Measurements from ENCODE around the gene SHMT2. TPM values are rescaled to one million over a fixed set of nuclear protein-coding genes. Genes with fewer than 3 reads are reported as not detected.

SHMT2 gene
- polyA plus RNA-seq, 4 donors, result 22.8 to 150 (median 51.5) TPM

GRCh38 chr12:57260366-57260765 is 30.9 kb downstream of the SHMT2 start:
- Histone ChIP-seq H3K36me3 (ENCODE audit: control insufficient read depth in 3 of 3, insufficient read depth in 2 of 3, low read depth in 1 of 3, low read length in 3 of 3) (peaks cover 11 to 47% (median 21%) of the 10 kb centered on the region in 3 donors), H3K27ac (ENCODE audit: low read depth in 1 of 3, low read length in 2 of 3) (no peak overlapping the region), H3K4me3 (ENCODE audit: low read depth in 1 of 3, low read length in 3 of 3) (no peak overlapping the region), H3K9me3 (ENCODE audit: control insufficient read depth in 2 of 2, insufficient read depth in 1 of 2, low read depth in 1 of 2, low read length in 1 of 2) (no peaks in the 10 kb centered on the region), H3K4me1 (ENCODE audit: control insufficient read depth in 3 of 3, insufficient read depth in 2 of 3, low read depth in 1 of 3, low read length in 2 of 3) (no peaks in the 10 kb centered on the region), H3K27me3 (ENCODE audit: control insufficient read depth in 3 of 3, insufficient read depth in 3 of 3, low read length in 3 of 3) (no peaks in the 10 kb centered on the region)
- no peak for FAIRE-seq
- whole genome bisulfite sequencing, 3 donors, result 89 to 96% (median 94%) methylated on average over 4 of the region's 4 CpGs
- no peak for DNase-seq

- Histone ChIP-seq H3K27ac (ENCODE audit: low read depth in 1 of 3, low read length in 2 of 3) (no peak overlapping the region), H3K36me3 (ENCODE audit: control insufficient read depth in 3 of 3, insufficient read depth in 2 of 3, low read depth in 1 of 3, low read length in 3 of 3) (peaks cover 7 to 44% (median 17%) of the 10 kb centered on the region in 3 donors), H3K27me3 (ENCODE audit: control insufficient read depth in 3 of 3, insufficient read depth in 3 of 3, low read length in 3 of 3) (no peaks in the 10 kb centered on the region), H3K4me3 (ENCODE audit: low read depth in 1 of 3, low read length in 3 of 3) (no peak overlapping the region), H3K4me1 (ENCODE audit: control insufficient read depth in 3 of 3, insufficient read depth in 2 of 3, low read depth in 1 of 3, low read length in 2 of 3) (no peaks in the 10 kb centered on the region), H3K9me3 (ENCODE audit: control insufficient read depth in 2 of 2, insufficient read depth in 1 of 2, low read depth in 1 of 2, low read length in 1 of 2) (no peaks in the 10 kb centered on the region)
- no peak for DNase-seq
- 60 to 69% (median 62%) methylated on average over 2 of the region's 2 CpGs for WGBS, 3 donors
- FAIRE-seq, result no peak
Observed at GRCh38 chr12:57261428-57261865, 31.9 kb downstream of the SHMT2 start.

- Histone ChIP-seq H3K9me3 (ENCODE audit: control insufficient read depth in 2 of 2, insufficient read depth in 1 of 2, low read depth in 1 of 2, low read length in 1 of 2) (no peaks in the 10 kb centered on the region), H3K27me3 (ENCODE audit: control insufficient read depth in 3 of 3, insufficient read depth in 3 of 3, low read length in 3 of 3) (no peaks in the 10 kb centered on the region), H3K27ac (ENCODE audit: low read depth in 1 of 3, low read length in 2 of 3) (no peak overlapping the region), H3K36me3 (ENCODE audit: control insufficient read depth in 3 of 3, insufficient read depth in 2 of 3, low read depth in 1 of 3, low read length in 3 of 3) (peaks cover 9 to 43% (median 20%) of the 10 kb centered on the region in 3 donors), H3K4me3 (ENCODE audit: low read depth in 1 of 3, low read length in 3 of 3) (no peak overlapping the region), H3K4me1 (ENCODE audit: control insufficient read depth in 3 of 3, insufficient read depth in 2 of 3, low read depth in 1 of 3, low read length in 2 of 3) (no peaks in the 10 kb centered on the region)
- FAIRE-seq (no peak), DNase-seq (no peak)
- WGBS, 3 donors, result 80 to 90% (median 88%) methylated on average over 3 of the region's 3 CpGs
Observed at GRCh38 chr12:57262126-57262822, 32.8 kb downstream of the SHMT2 start.

GRCh38 chr12:57263096-57263495 is 33.6 kb downstream of the SHMT2 start:
- Histone ChIP-seq H3K27ac (ENCODE audit: low read depth in 1 of 3, low read length in 2 of 3) (no peak overlapping the region), H3K27me3 (ENCODE audit: control insufficient read depth in 3 of 3, insufficient read depth in 3 of 3, low read length in 3 of 3) (no peaks in the 10 kb centered on the region), H3K36me3 (ENCODE audit: control insufficient read depth in 3 of 3, insufficient read depth in 2 of 3, low read depth in 1 of 3, low read length in 3 of 3) (peaks cover 6 to 40% (median 20%) of the 10 kb centered on the region in 3 donors), H3K9me3 (ENCODE audit: control insufficient read depth in 2 of 2, insufficient read depth in 1 of 2, low read depth in 1 of 2, low read length in 1 of 2) (no peaks in the 10 kb centered on the region), H3K4me3 (ENCODE audit: low read depth in 1 of 3, low read length in 3 of 3) (no peak overlapping the region), H3K4me1 (ENCODE audit: control insufficient read depth in 3 of 3, insufficient read depth in 2 of 3, low read depth in 1 of 3, low read length in 2 of 3) (no peaks in the 10 kb centered on the region)
- WGBS, 3 donors, result 88 to 94% (median 94%) methylated on average over 2 of the region's 2 CpGs
- no peak for FAIRE-seq
- DNase-seq, result no peak

GRCh38 chr12:57266681-57267080 is 37.2 kb downstream of the SHMT2 start:
- no peak for FAIRE-seq
- Histone ChIP-seq H3K27me3 (ENCODE audit: control insufficient read depth in 3 of 3, insufficient read depth in 3 of 3, low read length in 3 of 3) (no peaks in the 10 kb centered on the region), H3K36me3 (ENCODE audit: control insufficient read depth in 3 of 3, insufficient read depth in 2 of 3, low read depth in 1 of 3, low read length in 3 of 3) (peaks cover 13 to 37% (median 14%) of the 10 kb centered on the region in 3 donors), H3K4me3 (ENCODE audit: low read depth in 1 of 3, low read length in 3 of 3) (no peak overlapping the region), H3K27ac (ENCODE audit: low read depth in 1 of 3, low read length in 2 of 3) (no peak overlapping the region), H3K9me3 (ENCODE audit: control insufficient read depth in 2 of 2, insufficient read depth in 1 of 2, low read depth in 1 of 2, low read length in 1 of 2) (no peaks in the 10 kb centered on the region), H3K4me1 (ENCODE audit: control insufficient read depth in 3 of 3, insufficient read depth in 2 of 3, low read depth in 1 of 3, low read length in 2 of 3) (no peaks in the 10 kb centered on the region)
- DNase-seq, result no peak

- FAIRE-seq, result no peak
- Histone ChIP-seq H3K27ac (ENCODE audit: low read depth in 1 of 3, low read length in 2 of 3) (no peak overlapping the region), H3K36me3 (ENCODE audit: control insufficient read depth in 3 of 3, insufficient read depth in 2 of 3, low read depth in 1 of 3, low read length in 3 of 3) (peaks cover 13 to 46% (median 23%) of the 10 kb centered on the region in 3 donors), H3K4me3 (ENCODE audit: low read depth in 1 of 3, low read length in 3 of 3) (no peak overlapping the region), H3K27me3 (ENCODE audit: control insufficient read depth in 3 of 3, insufficient read depth in 3 of 3, low read length in 3 of 3) (no peaks in the 10 kb centered on the region), H3K9me3 (ENCODE audit: control insufficient read depth in 2 of 2, insufficient read depth in 1 of 2, low read depth in 1 of 2, low read length in 1 of 2) (no peaks in the 10 kb centered on the region), H3K4me1 (ENCODE audit: control insufficient read depth in 3 of 3, insufficient read depth in 2 of 3, low read depth in 1 of 3, low read length in 2 of 3) (no peaks in the 10 kb centered on the region)
- 88 to 93% (median 90%) methylated on average over 7 of the region's 7 CpGs for WGBS, 3 donors
- DNase-seq, result no peak
Observed at GRCh38 chr12:57268264-57268663, 38.8 kb downstream of the SHMT2 start.

- peaks cover 10 to 51% (median 26%) of the 10 kb centered on the region in 3 donors for H3K36me3 ChIP-seq (ENCODE audit: control insufficient read depth in 3 of 3, insufficient read depth in 2 of 3, low read depth in 1 of 3, low read length in 3 of 3)
- no peaks in the 10 kb centered on the region for H3K9me3 ChIP-seq (ENCODE audit: control insufficient read depth in 2 of 2, insufficient read depth in 1 of 2, low read depth in 1 of 2, low read length in 1 of 2)
- no peak for FAIRE-seq
- WGBS, 3 donors, result 92 to 95% (median 94%) methylated on average over 1 of the region's 1 CpG
- DNase-seq, result no peak
- H3K4me3 ChIP-seq (ENCODE audit: low read depth in 1 of 3, low read length in 3 of 3), result no peak overlapping the region
- H3K4me1 ChIP-seq (ENCODE audit: control insufficient read depth in 3 of 3, insufficient read depth in 2 of 3, low read depth in 1 of 3, low read length in 2 of 3), result no peaks in the 10 kb centered on the region
- no peaks in the 10 kb centered on the region for H3K27me3 ChIP-seq (ENCODE audit: control insufficient read depth in 3 of 3, insufficient read depth in 3 of 3, low read length in 3 of 3)
- H3K27ac ChIP-seq (ENCODE audit: low read depth in 1 of 3, low read length in 2 of 3), result no peak overlapping the region
Observed at GRCh38 chr12:57270966-57271470, 41.5 kb downstream of the SHMT2 start.

GRCh38 chr12:57272337-57273151 is 43.0 kb downstream of the SHMT2 start:
- Histone ChIP-seq H3K4me3 (ENCODE audit: low read depth in 1 of 3, low read length in 3 of 3) (no peak overlapping the region), H3K9me3 (ENCODE audit: control insufficient read depth in 2 of 2, insufficient read depth in 1 of 2, low read depth in 1 of 2, low read length in 1 of 2) (no peaks in the 10 kb centered on the region), H3K27ac (ENCODE audit: low read depth in 1 of 3, low read length in 2 of 3) (no peak overlapping the region), H3K27me3 (ENCODE audit: control insufficient read depth in 3 of 3, insufficient read depth in 3 of 3, low read length in 3 of 3) (no peaks in the 10 kb centered on the region), H3K4me1 (ENCODE audit: control insufficient read depth in 3 of 3, insufficient read depth in 2 of 3, low read depth in 1 of 3, low read length in 2 of 3) (no peaks in the 10 kb centered on the region), H3K36me3 (ENCODE audit: control insufficient read depth in 3 of 3, insufficient read depth in 2 of 3, low read depth in 1 of 3, low read length in 3 of 3) (peaks cover 7 to 51% (median 24%) of the 10 kb centered on the region in 3 donors)
- WGBS, 3 donors, result 72 to 83% (median 76%) methylated on average over 7 of the region's 7 CpGs
- FAIRE-seq (no peak), DNase-seq (no peak)

All from small intestine (tissue), 7 donors.